NCI-H2107 (cell line): ENCODE measurements around the gene FIS1.
"Not testable (repeated sequence)": the region's sequence is repeated elsewhere in the genome, so short reads cannot be mapped to it uniquely, and the experiment has no call there.

ENCODE experiments used
- DNase-seq: peaks from one replicate; lab custom pipeline; 2025; lab: John Stamatoyannopoulos, UW

The FIS1 gene

DNA sequence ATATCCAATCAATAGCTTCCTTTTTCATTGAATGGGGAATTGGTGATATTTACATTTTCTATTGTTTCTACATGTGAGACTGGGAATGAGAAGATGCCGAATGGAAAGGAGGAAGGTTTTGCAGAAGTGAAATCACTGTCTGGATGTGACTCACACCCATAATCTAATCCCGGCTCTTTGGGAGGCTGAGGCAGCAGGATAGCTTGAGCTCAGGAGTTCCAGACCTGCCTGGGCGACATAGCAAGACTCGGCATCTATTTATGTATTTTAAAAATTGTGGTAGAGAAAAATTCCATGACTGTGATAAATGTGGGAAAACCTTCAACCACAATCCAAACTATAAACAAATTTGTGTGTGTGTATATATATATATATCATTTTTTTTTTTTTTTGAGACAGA lies 10.9 kb upstream of the FIS1 start:
- no peak for DNase-seq

DNA sequence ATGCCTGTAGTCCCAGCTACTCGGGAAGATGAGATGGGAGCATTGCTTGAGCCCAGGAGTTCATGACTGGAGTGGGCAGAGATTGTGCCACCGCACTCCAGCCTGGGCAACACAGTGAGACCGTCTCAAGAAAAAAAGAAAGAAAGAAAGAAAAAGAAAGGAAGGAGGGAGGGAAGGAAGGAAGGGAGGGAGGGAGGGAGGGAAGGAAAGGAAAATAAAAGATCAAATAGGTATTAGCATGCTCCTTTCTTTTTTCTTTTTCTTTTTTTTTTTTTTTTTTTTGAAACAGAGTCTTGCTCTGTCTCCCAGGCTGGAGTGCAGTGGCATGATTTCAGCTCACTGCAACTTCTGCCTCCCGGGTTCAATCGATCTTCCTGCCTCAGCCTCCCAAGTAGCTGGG lies 8.3 kb upstream of the FIS1 start:
- not testable (repeated sequence) for DNase-seq

DNA sequence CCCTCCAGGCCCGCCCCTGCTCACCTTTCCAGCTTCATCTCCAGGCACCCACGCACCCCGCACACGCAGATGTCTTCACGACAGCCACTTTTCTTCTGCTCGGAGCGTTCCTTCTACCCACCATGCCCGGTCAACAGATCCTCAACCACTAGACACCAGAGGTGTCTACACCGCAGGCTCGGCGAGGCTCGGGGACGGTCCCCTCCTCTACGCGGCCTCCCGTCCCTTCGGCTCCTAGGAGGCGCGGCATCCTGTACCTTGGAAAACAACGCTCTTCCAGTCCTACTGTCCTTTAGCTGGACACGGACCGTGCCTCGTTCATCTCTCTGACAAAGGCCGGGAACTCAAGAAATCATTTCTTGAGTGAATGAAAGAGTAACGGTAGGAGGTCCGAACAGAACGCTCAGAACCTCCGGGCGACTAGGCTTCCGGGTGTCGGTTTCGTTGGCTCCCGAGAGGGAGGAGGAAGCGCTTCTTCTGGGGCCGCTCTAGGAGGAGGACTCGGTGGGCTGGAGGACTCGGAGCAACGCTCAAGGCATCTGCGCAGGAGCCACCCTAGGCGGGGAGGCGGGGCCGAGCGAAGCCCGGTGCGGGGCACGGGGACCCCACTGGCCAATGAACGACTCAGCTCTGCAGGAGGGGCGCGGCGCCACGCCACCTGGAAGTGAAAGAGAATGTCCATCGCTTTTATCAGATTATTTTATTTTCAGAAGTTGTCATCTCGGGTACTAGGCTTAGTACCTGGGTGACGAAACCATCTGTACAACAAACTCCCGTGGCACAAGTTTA lies 7.2 kb upstream of the FIS1 start:
- DNase-seq = peak; percentile 97

DNA sequence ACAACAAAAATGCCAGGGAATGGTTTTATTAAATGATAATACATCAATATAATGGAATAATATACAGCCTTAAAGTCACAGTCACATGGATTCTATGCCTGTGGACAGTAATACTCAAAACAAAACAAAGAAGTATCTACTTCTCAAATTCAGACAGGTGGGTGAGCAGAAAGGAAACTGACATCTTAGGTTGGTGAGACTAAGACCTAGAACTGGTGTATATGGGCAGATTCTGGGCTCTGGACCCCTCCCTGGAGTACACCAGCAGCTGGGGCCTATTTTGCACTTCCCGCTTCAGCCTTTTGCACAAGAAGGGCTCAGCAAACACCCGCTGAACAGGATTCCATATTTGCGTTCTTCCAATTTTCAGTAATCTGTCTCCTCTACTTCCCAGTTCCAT lies 5.4 kb upstream of the FIS1 start:
- DNase-seq = no peak

DNA sequence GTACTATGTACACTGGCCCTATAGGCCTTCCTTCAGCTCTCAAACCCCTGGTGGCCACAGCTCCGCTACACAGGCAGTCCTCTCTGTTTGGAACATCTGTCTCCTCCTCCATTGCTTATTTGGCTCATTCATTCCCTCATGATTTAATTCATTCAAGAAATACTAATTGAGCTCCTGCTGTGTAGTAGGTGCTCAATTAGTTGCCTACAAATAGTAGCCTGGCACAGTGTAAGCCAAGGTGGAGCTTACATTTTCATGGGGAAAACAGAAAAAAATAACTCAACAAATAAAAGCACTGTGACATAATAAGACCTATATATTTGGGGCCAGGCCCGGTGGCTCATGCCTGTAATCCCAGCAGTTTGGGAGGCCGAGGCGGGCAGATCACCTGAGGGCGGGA lies 3.4 kb upstream of the FIS1 start:
- DNase-seq = no peak

DNA sequence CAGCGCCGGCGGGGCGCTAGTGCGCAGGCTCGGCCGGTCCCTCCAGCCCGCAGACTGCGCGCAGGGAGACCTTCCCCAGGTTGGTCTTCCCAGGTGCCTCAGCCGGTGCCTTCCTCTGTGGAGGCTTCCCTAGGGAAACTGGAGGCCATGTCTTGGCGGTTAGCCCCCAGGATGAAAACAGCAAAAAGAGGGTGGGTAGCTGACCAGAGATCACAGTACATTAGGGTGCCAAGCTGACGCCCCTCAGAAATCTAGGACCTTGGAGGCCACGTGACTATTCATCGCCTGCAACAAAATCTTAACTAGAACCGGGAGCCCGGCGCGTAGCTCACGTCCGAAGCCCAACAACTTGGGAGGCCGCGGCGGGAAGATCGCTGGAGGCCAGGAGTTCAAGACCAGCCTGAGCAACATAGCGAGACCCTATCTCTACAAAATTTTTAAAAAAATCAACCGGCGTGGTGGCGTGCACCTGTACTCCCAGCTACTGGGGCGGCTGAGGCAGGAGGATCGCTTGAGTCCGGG lies 327 bp upstream of the FIS1 start:
- no peak for DNase-seq

DNA sequence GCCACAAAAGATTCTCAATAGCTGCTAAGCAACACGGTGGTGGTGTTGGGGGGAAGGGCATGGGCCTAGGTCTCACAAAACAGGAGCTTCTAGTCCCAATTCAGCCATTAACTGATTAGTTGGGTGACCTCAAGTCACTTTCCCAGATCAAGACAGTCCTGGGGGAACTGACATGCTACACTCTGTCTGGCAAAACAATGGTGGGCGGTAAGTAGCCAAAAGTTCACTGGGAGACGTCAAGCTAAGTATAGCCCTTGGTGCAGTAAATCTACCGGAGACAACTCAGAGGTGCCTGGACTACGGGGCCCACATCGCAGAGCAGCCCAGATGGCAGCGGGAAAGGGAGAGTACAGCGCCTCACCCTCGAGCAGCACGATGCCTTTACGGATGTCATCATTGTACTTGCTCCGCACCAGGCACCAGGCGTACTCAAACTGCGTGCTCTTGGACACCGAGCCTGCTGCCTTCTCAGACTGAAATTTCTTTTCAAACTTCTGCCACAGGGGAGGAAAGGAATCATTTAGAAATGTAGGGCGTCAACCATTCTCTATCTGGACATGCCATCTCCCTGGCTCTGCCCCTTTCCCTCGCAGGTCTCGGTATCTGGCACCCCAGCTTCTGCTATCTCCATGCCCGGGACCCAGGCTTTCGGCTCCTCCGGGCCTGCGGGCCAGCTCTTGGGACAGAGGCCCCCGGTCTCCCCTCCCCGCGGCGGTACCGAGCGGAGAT lies 1.1 kb downstream of the FIS1 start:
- no peak for DNase-seq

DNA sequence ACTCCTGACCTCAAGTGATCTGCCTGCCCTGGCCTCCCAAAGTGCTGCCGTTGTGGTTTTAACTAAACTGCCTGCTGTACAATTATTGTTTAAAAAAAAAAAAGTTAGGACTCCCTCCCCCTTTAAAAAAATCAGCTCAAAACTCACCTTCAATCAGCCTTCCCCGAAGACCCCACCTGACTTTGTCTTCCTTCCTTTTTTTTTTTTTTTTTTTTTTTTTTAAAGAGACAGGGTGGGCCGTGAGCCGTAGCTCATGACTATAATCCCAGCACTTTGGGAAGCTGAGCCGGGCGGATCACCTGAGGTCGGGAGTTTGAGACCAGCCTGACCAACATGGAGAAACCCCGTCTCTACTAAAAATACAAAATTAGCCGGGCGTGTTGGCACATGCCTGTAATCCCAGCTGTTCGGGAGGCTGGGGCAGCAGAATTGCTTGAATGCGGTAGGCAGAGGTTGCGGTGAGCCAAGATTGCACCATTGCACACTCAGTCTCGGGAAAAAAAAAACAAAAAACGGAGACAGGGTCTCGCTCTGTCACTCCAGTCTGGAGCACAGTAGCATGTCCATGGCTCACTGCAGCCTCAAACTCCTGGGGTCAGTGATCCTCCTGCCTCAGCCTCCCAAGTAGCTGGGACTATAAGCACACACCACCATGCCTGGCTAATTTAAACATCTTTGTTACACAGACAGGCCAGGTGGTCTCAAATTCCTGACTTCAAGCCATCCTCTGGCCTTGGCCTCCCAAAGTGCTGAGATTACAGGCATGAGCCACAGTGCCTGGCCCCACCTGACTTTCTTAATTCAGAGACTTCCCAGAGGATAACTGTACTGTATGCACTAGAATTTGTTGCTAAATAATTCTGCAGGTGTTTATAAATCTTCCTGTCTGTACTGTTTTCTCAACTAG lies 3.2 kb downstream of the FIS1 start:
- no peak for DNase-seq

DNA sequence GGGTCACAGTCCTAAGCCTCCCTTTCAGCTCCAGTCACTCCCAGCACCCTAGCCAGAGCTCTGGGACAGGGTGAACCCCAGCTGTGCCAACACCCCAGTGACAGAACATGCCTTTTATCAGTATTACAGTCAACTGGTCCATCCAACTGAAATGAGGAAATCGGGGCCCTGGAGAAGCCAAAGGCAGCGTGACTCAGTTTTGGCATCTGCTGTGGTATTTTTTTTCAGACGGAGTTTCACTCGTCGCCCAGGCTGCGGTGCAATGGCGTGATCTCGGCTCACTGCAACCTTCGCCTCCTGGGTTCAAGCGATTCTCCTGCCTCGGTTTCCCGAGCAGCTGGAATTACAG lies 3.9 kb downstream of the FIS1 start:
- no peak for DNase-seq

DNA sequence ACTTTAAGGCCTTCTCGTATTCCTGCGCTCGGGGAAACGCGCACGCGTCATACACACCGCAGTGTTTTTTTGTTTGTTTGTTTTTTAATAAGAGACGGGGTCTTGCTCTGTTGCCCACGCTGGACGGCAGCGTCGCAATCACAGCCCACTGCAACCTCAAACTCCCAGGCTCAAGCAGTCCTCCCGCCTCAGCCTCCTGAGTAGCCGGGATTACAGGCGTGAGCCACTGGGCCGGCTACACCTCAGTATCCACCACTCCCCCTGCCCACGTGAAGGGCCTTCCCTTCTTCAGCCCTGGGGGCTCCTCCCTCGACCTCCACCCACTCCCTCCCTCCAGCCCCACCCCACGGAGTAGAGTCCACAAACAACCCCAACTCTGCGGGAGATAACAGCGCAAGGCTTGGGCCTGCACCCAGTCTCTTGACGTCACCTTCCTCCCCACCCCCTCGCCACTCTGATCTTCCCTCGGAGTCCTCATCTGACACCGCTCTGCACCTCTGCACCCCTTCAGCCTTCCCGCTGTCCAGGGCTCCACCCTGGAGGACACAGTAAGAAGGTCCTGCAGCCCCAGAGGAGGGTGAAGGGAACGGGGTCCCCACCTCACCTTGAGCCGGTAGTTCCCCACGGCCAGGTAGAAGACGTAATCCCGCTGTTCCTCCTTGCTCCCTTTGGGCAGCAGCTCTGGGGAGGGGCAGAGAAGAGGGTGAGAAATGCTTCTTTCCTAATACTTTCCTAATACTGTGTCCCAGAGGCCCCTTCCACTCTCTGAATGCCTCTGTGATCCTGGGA lies 4.5 kb downstream of the FIS1 start:
- DNase-seq = no peak

DNA sequence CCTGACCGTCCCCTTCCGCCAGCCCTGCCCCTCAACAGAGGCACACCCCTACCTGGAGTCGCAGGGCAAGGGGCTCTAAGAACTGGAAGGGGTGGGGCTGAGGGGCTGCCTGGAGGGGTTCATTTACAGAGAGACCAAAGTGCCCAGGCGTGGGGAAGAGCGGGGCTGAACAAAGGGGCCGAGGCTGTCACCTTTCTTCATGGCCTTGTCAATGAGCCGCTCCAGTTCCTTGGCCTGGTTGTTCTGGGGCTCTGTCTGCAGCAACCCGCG lies 5.0 kb downstream of the FIS1 start:
- no peak for DNase-seq

DNA sequence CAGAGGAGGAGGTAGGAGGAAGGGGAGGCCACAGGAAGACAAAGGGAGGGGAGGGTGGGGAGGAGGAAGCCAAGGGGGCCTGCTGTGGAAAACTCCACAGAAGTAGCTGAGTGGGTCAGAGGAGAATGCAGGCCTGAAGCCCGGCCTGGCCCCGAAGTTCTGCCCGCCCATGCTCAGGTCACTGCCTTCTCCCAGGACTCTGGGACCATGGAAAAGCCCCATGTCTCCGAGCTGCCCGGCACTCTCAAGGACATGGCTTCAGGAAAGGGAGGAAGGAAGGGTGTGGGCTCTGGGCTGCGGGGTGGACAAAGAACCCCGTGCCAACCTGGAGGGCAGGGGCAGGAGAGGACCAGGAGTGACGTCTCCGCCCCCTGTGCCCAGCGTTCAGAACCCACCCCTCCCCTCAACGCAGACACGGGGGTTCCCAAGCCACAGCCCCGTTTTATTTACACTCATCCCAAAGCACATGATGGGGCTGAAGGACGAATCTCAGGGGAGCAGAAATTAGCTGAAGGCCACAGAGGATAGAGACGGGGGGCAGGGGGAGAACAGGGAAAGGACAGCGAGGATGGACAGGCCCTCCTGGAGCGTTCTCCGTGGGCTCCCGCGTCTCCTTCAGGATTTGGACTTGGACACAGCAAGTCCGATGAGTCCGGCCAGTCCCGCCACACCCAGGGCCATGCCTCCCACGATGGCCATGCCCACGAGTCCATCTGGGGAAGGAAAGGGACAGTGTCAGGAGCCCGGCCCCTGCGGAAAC lies 5.5 kb downstream of the FIS1 start:
- DNase-seq = no peak

DNA sequence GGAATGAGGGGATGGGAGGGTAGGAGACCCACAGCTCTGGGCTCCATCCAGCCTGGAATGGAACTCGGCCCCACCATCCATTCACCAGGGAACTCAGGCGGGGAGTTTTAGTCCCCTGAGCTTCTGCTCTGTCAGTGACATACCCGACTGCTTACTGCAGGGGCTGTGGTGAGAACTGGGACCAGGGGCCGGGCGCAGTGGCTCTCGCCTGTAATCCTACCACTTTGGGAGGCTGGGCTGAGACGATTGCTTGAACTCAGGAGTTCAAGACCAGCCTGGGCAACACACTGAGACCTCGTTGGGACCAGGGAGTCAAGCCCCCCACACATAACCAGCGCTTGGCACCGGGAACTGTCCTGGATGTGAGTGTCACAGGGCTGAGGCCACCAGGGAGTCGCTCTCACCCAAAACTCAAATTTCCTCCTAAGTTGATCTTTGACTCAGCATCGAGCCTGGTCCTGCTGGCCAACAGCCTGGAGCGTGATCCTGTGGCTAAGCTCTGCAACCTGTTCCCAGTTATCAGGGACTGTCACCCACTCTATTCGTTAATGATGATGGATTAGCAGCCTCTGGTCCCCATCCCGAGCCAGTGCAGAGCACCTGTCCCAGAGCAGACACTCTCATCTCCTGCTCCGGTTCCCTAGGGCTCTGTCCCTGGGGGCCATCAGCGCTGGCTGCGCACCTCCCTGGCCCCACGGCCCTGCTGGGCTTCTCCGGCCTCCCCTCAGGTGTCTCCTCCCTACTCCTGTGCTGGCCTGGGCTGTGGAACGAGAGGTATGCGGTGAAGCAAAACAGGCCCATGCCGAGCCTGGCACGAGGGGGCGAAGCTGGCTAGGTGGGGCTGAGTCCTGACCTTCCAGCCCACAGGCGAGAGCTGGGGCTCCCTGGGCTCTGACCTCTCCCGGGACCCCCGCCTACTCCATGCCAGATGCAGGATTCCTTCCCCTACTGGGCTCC lies 6.4 kb downstream of the FIS1 start:
- no peak for DNase-seq

DNA sequence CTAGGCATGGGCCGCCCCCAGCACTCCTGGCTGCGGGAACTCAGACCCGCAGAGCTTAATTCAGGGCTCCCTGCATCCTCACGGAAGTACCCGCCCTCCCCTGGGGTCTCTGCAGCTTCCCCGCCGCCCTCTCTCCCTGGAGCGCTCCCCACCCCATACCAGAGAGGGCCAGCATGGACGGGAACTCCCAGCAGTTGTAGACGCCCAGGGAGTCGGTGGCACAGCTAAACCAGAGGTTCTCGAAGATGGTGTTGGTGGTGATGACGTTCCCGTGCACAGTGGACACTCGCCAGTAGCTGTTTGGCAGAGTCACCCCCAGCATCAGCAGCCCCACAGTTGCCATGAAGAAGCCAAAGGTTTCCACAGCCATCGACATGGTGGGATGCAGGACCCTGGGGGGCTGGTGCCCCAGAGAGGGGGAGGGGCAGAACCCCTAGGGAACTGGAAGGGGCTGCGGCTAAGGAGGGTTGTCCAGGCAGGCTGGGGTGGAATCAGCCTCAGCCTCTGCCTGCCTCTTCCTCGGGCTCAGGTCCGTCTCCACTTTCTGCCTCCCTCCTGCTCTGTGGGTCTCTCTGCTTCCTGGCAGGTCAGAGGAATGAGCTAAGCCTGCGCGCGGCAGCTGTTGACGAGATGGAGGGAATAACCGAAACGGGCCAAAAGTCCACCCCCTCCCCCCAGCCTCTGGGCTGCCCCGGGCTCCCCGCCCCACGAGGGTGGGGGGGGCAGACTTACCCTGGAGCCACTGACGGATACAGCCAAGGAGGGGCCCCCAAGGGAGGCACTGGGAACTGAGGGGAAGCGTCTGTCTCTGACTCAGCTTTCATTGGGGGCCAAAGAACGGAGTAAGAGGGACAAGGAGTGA lies 7.4 kb downstream of the FIS1 start, which contains the start of gene CLDN15:
Gene CLDN15 (minus strand): TSS at position 597 of the 862 bp plus-strand sequence. CDS start 221 bp downstream, at position 376.
- no peak for DNase-seq

DNA sequence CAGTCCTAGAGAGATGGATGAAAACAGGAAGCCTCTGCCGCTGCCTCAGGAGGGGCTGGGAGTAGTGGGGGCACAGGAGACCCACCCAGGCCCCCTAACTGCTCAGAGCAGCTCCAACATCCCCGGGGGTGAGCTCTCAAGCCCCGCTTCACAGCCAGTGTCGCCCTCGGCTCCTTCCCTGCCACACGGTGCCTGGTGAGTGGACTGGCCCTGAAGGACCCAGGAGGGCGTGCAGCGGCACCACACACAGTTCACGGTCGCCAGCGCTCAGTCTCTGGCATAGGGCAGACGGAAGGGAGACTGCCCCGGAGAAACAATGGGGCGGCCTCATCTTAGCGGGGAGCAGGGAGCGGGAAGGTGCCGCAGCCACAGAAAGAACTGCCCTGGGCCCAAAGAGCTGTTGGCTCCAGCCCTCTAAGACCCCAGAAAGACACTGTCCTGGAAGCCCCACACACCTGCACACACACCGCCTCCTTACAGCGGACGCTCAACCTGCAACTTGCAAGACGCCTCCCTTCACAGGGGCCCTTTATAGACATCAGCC lies 8.5 kb downstream of the FIS1 start:
- DNase-seq = no peak

DNA sequence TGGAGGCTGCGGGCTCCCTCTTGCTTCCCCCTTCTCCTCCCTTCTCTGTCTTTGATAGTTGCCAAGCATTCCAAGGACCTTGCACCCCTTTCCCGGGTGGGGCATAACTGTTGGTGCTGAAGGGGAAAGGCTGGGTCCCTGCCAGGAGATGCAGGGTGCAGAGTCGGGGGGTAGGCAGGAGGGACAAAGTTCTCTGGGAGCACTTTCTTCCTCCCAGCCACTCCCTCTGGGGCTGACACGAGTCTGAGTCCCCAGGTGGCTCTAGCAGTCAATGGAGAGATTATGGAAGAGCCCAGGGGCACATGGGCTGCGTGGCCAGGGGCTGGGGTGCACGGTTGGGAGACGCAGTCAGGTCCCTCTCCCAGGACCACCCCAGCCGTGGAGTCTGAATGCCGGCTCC lies 9.4 kb downstream of the FIS1 start:
- DNase-seq = no peak

DNA sequence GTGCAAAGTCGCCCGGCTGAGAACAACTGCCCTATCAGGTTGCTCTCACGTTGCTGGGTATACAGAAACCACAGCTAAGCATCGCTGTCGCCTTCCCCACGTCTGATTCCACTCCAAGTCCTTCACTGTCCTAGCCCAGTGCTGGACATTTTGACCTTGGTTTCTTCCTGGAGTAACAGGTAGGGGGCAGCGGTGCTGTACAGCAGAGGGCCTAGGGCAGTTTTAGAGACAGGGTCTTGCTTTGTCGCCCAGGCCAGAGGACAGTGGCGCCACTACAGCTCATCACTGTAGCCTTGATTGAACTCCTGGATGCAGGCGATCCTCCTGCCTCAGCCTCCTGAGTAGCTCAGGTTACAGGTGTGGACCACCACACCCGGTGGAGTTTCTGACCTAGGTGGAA lies 9.8 kb downstream of the FIS1 start:
- no peak for DNase-seq

DNA sequence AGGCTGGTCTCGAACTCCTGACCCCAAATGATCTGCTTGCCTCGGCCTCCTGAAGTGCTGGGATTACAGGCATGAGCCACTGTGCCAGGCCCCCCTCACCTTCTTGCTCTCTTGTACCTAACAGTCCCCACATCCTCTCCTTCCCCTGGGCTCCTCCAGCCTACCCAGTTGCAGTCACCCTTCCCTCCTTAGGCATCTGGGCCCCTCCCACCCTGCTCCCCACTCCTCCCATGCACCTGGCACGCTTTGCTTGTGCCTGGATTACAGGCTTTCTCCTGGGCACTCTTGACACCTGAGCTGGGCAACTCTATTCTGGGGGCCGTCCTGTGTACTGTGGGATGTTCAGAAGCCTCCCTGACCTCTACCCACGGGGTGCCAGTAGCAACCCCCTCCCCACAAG lies 10.2 kb downstream of the FIS1 start:
- DNase-seq = no peak
